IPS-20b (cell line): Measurements from ENCODE around the gene SNRK.
A peak's percentile ranks its signal among the peaks of the same experiment; 100 is the strongest.

Experiments
- H3K27ac ChIP-seq: one replicate; pipeline ENCODE4 v1.5.1; 2013; ENCODE audit warnings: low read length
- H3K27me3 ChIP-seq: 2 replicates; pipeline ENCODE4 v1.6.1; 2013; ENCODE audit warnings: mild to moderate bottlenecking, low read length, inconsistent platforms; ENCODE audit not compliant: insufficient read depth
- H3K36me3 ChIP-seq: 2 replicates; pipeline ENCODE4 v1.6.1; 2013; ENCODE audit warnings: low read depth, mild to moderate bottlenecking, inconsistent platforms, low read length, moderate library complexity; ENCODE audit not compliant: insufficient read depth
- H3K4me1 ChIP-seq: 2 replicates; pipeline ENCODE4 v1.6.1; 2013; ENCODE audit warnings: mild to moderate bottlenecking, control low read depth, inconsistent platforms, low read length, moderate library complexity; ENCODE audit not compliant: insufficient read depth
- H3K4me3 ChIP-seq: 2 replicates; pipeline ENCODE4 v1.5.1; 2013; ENCODE audit warnings: mild to moderate bottlenecking, low read length, inconsistent platforms
- H3K9ac ChIP-seq: 2 replicates; pipeline ENCODE4 v1.6.1; 2013; ENCODE audit warnings: low read depth, mild to moderate bottlenecking, inconsistent platforms, low read length, moderate library complexity
- H3K9me3 ChIP-seq: 2 replicates; pipeline ENCODE4 v1.6.1; 2013; ENCODE audit warnings: mild to moderate bottlenecking, low read depth, low read length, inconsistent platforms; ENCODE audit not compliant: insufficient read depth

The SNRK gene

DNA sequence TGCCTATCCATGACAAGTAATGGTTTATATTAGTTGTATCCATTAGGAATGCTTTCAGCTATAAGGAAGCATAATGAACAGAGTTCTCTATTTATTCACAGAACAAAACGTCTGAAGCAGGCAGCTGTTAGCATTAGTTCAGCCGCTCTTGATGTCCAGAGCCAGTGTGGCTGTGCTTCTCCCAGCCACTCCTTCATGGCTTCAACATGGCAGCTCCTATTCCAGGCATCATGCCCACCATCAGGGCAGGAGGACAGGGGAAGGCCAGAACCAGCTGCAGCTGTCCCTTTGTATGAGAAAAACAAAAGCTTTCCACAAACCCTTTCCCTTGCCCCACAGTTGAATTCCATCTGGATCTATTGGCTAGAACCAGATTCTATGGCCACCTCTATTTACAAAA, 12.9 kb upstream of the SNRK start:
- Histone ChIP-seq H3K4me3 (no peak overlapping the region), H3K9me3 (no peaks in the 10 kb centered on the region), H3K4me1 (no peaks in the 10 kb centered on the region), H3K36me3 (no peaks in the 10 kb centered on the region), H3K9ac (no peak overlapping the region), H3K27me3 (no peaks in the 10 kb centered on the region), H3K27ac (no peak overlapping the region)

DNA sequence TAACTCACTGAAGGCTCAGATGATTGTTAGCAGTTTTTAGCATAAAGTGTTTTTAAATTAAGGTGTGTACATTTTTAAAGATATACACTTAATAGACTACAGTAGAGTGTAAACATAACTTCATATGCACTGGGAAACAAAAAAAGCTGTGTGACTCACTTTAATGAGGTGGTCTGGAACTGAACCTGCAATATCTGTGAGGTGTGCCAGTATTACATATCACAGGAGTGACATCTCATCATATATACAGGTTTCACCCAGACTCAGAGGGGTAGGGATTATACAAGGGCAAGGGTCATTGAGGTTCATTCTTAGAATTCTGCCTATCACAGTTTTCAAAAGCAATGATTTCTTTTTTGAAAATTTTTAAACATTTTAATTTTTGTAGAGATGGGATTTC, 7.3 kb upstream of the SNRK start:
- Histone ChIP-seq H3K9ac (no peak overlapping the region), H3K9me3 (no peaks in the 10 kb centered on the region), H3K4me1 (no peaks in the 10 kb centered on the region), H3K36me3 (no peaks in the 10 kb centered on the region), H3K27me3 (no peaks in the 10 kb centered on the region), H3K4me3 (no peak overlapping the region), H3K27ac (no peak overlapping the region)

DNA sequence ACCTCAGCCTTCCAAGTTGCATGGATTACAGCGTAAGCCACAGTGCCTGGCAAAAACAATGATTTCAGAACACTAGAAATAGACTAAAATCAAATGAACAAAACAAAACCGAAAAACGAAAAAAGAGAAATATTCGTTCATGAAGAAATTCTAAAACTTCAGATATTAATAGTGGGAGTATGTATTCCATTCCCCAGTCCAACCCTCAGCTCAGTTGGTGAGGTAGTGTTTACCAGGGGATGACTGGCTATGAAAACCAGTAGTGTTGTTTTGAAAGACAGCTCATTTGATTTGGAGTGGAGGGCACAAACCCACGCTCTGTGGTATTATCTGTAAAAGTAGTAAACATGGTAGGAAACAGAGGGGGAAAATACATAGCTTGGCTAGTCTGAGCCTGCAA, 6.8 kb upstream of the SNRK start:
- Histone ChIP-seq H3K36me3 (no peaks in the 10 kb centered on the region), H3K4me3 (no peak overlapping the region), H3K27me3 (no peaks in the 10 kb centered on the region), H3K27ac (no peak overlapping the region), H3K9me3 (no peaks in the 10 kb centered on the region), H3K4me1 (no peaks in the 10 kb centered on the region), H3K9ac (no peak overlapping the region)

DNA sequence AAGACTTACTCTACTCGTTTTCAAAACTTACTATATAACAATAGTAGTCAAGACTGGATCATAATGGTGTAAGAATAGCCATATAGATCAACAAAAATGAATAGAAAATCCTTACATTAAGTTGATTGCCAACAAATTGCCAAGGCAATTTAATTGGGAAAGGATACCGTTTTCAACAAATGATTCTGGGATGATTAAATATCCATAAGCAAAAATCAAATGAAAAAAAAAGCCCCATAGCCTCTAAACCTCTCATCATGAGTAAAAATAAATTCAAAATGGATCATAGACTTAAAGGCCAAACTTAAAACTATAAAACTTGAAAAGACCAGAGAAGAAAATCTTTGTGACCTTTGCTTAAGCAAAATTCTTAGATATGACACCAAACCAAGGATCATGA, 5.3 kb upstream of the SNRK start:
- Histone ChIP-seq H3K36me3 (no peaks in the 10 kb centered on the region), H3K9ac (no peak overlapping the region), H3K4me3 (no peak overlapping the region), H3K27me3 (peaks cover 7% of the 10 kb centered on the region; the same call in 1 of the 2 replicates), H3K27ac (no peak overlapping the region), H3K4me1 (peaks cover 8% of the 10 kb centered on the region; the same call in 1 of the 2 replicates), H3K9me3 (no peaks in the 10 kb centered on the region)

DNA sequence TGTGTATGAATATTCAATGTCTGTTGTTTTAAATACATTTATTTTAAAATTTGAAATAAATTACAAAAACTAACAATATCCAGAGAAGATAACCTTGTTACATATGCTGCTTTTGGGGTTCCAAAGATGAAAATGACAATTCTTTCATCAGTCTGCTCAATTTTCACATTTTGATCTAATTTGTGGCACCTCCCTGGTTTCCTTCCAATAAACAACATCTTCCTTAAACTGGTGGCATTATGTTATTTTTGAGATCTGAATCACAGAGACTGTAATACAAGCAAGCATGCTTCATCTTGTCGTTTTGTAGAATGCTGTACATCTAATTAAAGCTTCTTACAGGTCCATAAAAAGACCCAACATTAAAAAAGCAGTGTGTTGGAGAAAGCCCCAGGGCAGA, 2.2 kb upstream of the SNRK start:
- peaks cover 16% of the 10 kb centered on the region; the same call in 1 of the 2 replicates for H3K27me3 ChIP-seq
- no peaks in the 10 kb centered on the region for H3K36me3 ChIP-seq

DNA sequence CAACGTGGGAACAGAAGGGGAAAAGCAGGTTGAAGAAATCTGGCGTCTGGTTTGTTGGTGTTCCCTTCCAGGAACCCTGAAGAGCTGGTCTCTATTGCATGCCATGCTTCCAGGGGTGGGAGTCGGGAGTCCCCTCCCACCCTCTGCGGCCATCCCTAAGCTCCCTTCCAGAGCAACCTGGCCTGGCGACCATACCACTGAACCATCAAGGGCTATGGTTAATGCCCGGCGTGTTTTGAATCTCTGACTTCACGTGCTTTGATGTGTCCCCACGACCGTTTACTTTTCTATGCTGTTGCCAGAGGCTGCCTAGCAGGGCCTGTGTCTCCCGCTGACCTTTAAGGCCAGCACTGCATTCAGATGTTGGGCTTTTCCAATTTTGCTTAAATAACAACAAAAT, 696 bp upstream of the SNRK start:
- no peaks in the 10 kb centered on the region for H3K9me3 ChIP-seq
- peaks cover 6% of the 10 kb centered on the region; the same call in 1 of the 2 replicates for H3K36me3 ChIP-seq
- H3K27ac ChIP-seq, result no peak overlapping the region
- H3K4me1 ChIP-seq, result peaks cover 17% of the 10 kb centered on the region; the same call in 1 of the 2 replicates
- peak overlapping the region; percentile 69; the same call in 1 of the 2 replicates for H3K9ac ChIP-seq
- H3K4me3 ChIP-seq, result peak overlapping the region; percentile 76
- peaks cover 16% of the 10 kb centered on the region; the same call in 1 of the 2 replicates for H3K27me3 ChIP-seq

More for the DNA sequence above, 2.2 kb upstream of the SNRK start:
- Histone ChIP-seq H3K4me3 (no peak overlapping the region), H3K4me1 (peaks cover 17% of the 10 kb centered on the region; the same call in 1 of the 2 replicates), H3K9ac (no peak overlapping the region), H3K9me3 (no peaks in the 10 kb centered on the region), H3K27ac (no peak overlapping the region)

DNA sequence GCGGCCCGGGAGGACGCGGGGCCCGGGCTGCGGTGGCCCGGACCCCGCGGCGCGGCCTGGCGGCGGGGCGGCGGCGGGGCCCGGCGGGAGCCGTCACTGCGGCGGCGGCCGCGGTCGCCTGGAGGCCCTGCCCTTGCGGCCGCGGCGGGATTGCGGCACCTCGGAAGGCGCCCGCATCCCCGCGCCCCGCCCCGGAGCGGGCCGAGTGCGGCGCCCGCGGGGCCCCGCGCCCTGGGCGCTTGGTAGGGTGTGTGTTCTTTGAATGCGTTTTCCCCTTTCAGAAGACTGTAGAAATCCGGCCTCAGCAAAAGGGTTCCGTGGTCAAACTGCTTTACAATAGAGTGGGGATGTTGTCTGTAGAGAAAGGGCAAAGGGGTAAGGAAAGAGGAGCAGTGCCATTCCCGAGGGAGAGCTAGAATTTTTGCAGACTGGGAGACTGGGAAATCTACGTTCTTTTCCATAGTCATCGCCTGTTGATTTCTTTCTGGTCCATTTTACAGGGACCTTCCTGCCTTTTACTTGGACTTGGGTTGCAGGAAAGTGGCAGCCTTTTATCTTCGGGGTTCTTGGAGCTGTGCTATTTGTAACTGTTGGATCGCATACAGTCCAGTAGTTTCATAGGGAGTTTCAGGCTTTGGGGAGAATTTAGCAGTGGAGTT, 630 bp downstream of the SNRK start:
- H3K9me3 ChIP-seq, result no peaks in the 10 kb centered on the region
- peaks cover 17% of the 10 kb centered on the region; the same call in 1 of the 2 replicates for H3K4me1 ChIP-seq
- peaks cover 6% of the 10 kb centered on the region; the same call in 1 of the 2 replicates for H3K36me3 ChIP-seq
- peak overlapping the region; percentile 82 for H3K4me3 ChIP-seq
- H3K27me3 ChIP-seq, result peaks cover 16% of the 10 kb centered on the region; the same call in 1 of the 2 replicates
- H3K9ac ChIP-seq, result peak overlapping the region; percentile 75
- no peak overlapping the region for H3K27ac ChIP-seq

DNA sequence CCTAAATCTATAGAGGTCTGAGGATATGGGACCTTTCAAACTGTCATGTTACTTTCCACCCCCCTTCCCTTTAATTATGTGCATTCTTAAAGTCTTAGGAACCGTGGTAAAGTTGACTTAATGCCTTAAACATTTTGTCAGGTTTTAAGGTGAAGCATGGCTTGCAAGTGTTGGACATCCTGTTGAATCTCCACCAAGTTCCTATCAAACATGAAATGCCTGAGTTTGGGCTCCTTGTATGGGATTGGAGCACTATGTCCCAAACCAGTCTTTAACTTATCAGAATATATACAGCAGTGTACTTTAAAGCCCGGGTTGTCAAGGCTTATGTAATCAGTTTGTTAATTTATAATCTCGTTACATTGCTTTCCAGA, 1.1 kb downstream of the SNRK start:
- peaks cover 16% of the 10 kb centered on the region; the same call in 1 of the 2 replicates for H3K27me3 ChIP-seq
- no peak overlapping the region for H3K27ac ChIP-seq
- H3K9me3 ChIP-seq, result no peaks in the 10 kb centered on the region
- H3K9ac ChIP-seq, result peak overlapping the region; percentile 75
- peak overlapping the region; percentile 82 for H3K4me3 ChIP-seq
- peaks cover 17% of the 10 kb centered on the region; the same call in 1 of the 2 replicates for H3K4me1 ChIP-seq
- peaks cover 6% of the 10 kb centered on the region; the same call in 1 of the 2 replicates for H3K36me3 ChIP-seq

DNA sequence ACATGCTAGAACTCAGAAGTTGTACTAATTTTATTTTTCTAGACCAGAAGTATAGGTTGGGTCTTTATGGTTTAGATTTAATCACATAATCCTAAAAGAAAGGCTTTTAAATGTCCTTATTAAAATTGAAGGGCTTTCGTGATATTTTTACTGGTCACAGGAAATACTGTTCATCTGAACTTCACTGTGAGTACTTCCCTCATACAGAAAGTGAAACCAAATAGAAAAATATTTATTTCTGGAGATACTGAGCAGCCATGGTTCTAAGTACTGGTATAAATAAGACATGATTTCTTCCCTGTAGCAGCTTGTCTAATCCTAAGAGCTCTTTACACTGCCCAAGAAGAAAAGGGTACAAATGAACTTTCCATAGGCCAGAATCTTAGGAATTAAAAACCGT, 2.0 kb downstream of the SNRK start:
- peaks cover 16% of the 10 kb centered on the region; the same call in 1 of the 2 replicates for H3K27me3 ChIP-seq
- peaks cover 17% of the 10 kb centered on the region; the same call in 1 of the 2 replicates for H3K4me1 ChIP-seq
- no peak overlapping the region for H3K27ac ChIP-seq
- no peaks in the 10 kb centered on the region for H3K9me3 ChIP-seq
- peaks cover 6% of the 10 kb centered on the region; the same call in 1 of the 2 replicates for H3K36me3 ChIP-seq
- no peak overlapping the region for H3K9ac ChIP-seq
- no peak overlapping the region for H3K4me3 ChIP-seq

DNA sequence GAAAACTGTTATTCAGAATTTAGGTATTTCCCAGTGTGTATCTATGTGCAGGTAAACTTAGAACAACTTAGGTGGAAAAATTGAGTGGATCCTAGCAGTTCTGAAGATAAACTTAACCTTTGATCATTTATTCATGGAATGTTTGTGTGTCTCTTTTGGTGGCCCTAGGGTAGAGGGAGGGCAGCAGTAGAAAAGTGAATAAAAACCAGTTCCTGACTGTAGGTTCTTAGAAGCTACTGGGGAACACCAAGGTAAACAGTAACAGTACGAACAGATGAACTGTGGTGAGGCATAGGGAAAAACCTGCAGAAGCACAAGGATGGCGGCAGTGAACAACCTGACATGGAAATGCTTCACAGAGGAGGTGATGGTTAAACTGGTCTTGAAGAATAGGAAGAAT, 2.5 kb downstream of the SNRK start:
- Histone ChIP-seq H3K4me1 (peaks cover 17% of the 10 kb centered on the region; the same call in 1 of the 2 replicates), H3K9me3 (no peaks in the 10 kb centered on the region), H3K9ac (no peak overlapping the region), H3K27me3 (peaks cover 16% of the 10 kb centered on the region; the same call in 1 of the 2 replicates), H3K4me3 (no peak overlapping the region), H3K27ac (no peak overlapping the region), H3K36me3 (peaks cover 6% of the 10 kb centered on the region; the same call in 1 of the 2 replicates)

DNA sequence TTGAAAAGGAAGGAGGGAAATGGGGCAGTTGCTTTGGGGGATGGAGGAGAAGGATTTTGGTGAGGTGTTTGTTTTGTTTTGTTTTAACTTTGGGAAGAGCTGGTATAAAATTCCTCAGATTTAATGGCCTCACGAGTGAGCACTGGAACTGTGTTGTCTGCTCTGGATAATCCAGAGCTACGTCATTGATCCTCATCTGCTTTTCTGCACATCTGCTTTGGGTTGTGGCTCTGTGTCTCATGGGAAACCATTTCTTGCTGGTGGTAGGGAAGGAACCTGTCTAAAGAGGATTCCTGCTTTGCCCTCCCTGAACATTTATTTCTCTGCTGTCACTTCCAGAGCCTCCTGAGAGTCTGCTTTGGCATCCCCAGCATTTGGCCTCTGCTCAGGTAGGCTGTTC, 3.1 kb downstream of the SNRK start:
- peaks cover 6% of the 10 kb centered on the region; the same call in 1 of the 2 replicates for H3K36me3 ChIP-seq
- no peak overlapping the region for H3K4me3 ChIP-seq
- peaks cover 17% of the 10 kb centered on the region; the same call in 1 of the 2 replicates for H3K4me1 ChIP-seq
- H3K9ac ChIP-seq, result no peak overlapping the region
- H3K27ac ChIP-seq, result no peak overlapping the region
- H3K27me3 ChIP-seq, result peaks cover 16% of the 10 kb centered on the region; the same call in 1 of the 2 replicates
- no peaks in the 10 kb centered on the region for H3K9me3 ChIP-seq
